GM18870 (cell line): Measurements from ENCODE around the gene ZNF821.
"Not testable (repeated sequence)": the region's sequence is repeated elsewhere in the genome, so short reads cannot be mapped to it uniquely, and the experiment has no call there.

Experiments
- ATAC-seq: cut with Tn5 transposase; IDR thresholded peaks from one replicate; pipeline ENCODE4 v1.9.1; 2021; ENCODE audit warnings: moderate library complexity; ENCODE audit not compliant: unreplicated experiment

The ZNF821 gene

GRCh38 chr16:71902656-71903365, 18.8 kb upstream of the ZNF821 start:
- no peak for ATAC-seq

- ATAC-seq = no peak
These were observed 15.2 kb upstream of the ZNF821 start for GRCh38 chr16:71899171-71899570.

GRCh38 chr16:71896764-71897368, 12.9 kb upstream of the ZNF821 start:
- no peak for ATAC-seq

GRCh38 chr16:71895679-71896365, 11.8 kb upstream of the ZNF821 start:
- ATAC-seq = peak; percentile 5

GRCh38 chr16:71894921-71895678, 11.1 kb upstream of the ZNF821 start, which contains the start of gene IST1:
Gene IST1, plus strand, starts transcription at chr16:71895531. Its CDS starts 20,110 bp downstream, at chr16:71915641.
- peak; percentile 71 for ATAC-seq

- ATAC-seq = peak; percentile 18
These were observed 10.4 kb upstream of the ZNF821 start for GRCh38 chr16:71894229-71894920.

GRCh38 chr16:71893888-71894228, 9.9 kb upstream of the ZNF821 start:
- ATAC-seq = no peak

- ATAC-seq = no peak
These were observed 5.2 kb upstream of the ZNF821 start for GRCh38 chr16:71889147-71889546.

GRCh38 chr16:71885261-71885650, 1.3 kb upstream of the ZNF821 start:
- ATAC-seq = no peak

- peak; percentile 27 for ATAC-seq
These were observed 674 bp downstream of the ZNF821 start for GRCh38 chr16:71883168-71883848.

GRCh38 chr16:71882505-71883167, 1.3 kb downstream of the ZNF821 start:
- ATAC-seq = peak; percentile 64

- no peak for ATAC-seq
These were observed 3.8 kb downstream of the ZNF821 start for GRCh38 chr16:71880176-71880575.

- ATAC-seq = no peak
These were observed 5.1 kb downstream of the ZNF821 start for GRCh38 chr16:71878911-71879310.

GRCh38 chr16:71873199-71873598, 10.8 kb downstream of the ZNF821 start:
- no peak for ATAC-seq

- ATAC-seq = no peak
These were observed 13.2 kb downstream of the ZNF821 start for GRCh38 chr16:71870818-71871217.

GRCh38 chr16:71869089-71869488, 14.9 kb downstream of the ZNF821 start:
- no peak for ATAC-seq

GRCh38 chr16:71867939-71868338, 16.0 kb downstream of the ZNF821 start:
- ATAC-seq = no peak

GRCh38 chr16:71867175-71867574, 16.8 kb downstream of the ZNF821 start:
- ATAC-seq = not testable (repeated sequence)

- ATAC-seq = no peak
These were observed 18.7 kb downstream of the ZNF821 start for GRCh38 chr16:71865173-71865863.
